RWPE2 (cell line): ENCODE measurements around the gene LMO7.

Source experiments
- ATAC-seq: fragments of 200-7000 bp; cut with Tn5 transposase; 3 replicates; pipeline ENCODE4 v1.9.1; 2021; ENCODE audit warnings: low read depth
- DNase-seq: peaks from one replicate; pipeline ENCODE4 v3.0.0-alpha.2; 2020; ENCODE audit warnings: low spot score
- H3K27ac ChIP-seq: fragments of 450-650 bp; 2 replicates; pipeline ENCODE4 v1.5.1; 2017; ENCODE audit warnings: mild to moderate bottlenecking; ENCODE audit not compliant: poor library complexity, severe bottlenecking
- H3K27me3 ChIP-seq: fragments of 250-450 bp; sonication (Bioruptor Pico); 2 replicates; pipeline ENCODE4 v1.5.1; 2021; ENCODE audit warnings: mild to moderate bottlenecking, moderate library complexity; ENCODE audit not compliant: insufficient read depth, poor library complexity, severe bottlenecking
- H3K36me3 ChIP-seq: fragments of 250-450 bp; sonication (Bioruptor Pico); 2 replicates; pipeline ENCODE4 v1.5.1; 2020; ENCODE audit warnings: low read depth, mild to moderate bottlenecking, moderate library complexity
- H3K4me1 ChIP-seq: fragments of 250-450 bp; sonication (Bioruptor Pico); 2 replicates; pipeline ENCODE4 v1.5.1; 2021; ENCODE audit warnings: mild to moderate bottlenecking, moderate library complexity; ENCODE audit not compliant: insufficient read depth, poor library complexity, severe bottlenecking
- H3K4me3 ChIP-seq: fragments of 250-450 bp; sonication (Bioruptor Pico); 2 replicates; pipeline ENCODE4 v1.5.1; 2021; ENCODE audit warnings: mild to moderate bottlenecking, moderate library complexity; ENCODE audit not compliant: severe bottlenecking
- H3K9me3 ChIP-seq: fragments of 250-450 bp; sonication (Bioruptor Pico); 2 replicates; pipeline ENCODE4 v1.5.1; 2021; ENCODE audit warnings: mild to moderate bottlenecking, moderate library complexity; ENCODE audit not compliant: severe bottlenecking
- TF ChIP-seq, protein P1 (sequence below): fragments of 450-650 bp; IDR thresholded peaks from one replicate; pipeline ENCODE4 v1.5.1; 2017; ENCODE audit warnings: mild to moderate bottlenecking, moderate library complexity; ENCODE audit not compliant: poor library complexity, severe bottlenecking

The LMO7 gene

DNA sequence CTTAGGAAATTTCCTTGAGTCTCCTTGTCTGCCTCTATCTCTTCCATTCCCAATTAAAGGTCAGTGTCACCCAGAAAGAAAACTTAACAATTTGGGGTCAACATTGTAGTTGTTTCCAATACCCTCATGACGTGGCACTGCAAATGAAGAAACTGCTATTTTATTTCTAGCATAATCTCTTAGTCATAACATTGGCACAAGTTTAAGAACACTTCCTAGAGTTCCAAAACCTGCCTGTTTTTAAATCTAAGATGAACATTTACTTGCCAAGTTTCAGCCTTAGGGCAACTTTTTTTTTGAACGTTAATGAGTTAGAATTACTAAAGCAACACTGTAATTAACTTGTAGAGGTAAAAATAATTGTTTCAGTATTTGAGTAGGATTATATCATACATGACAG is 108.0 kb downstream of the LMO7 start:
- Histone ChIP-seq H3K4me3 (no peak overlapping the region), H3K4me1 (no peaks in the 10 kb centered on the region), H3K27me3 (no peaks in the 10 kb centered on the region), H3K9me3 (no peaks in the 10 kb centered on the region), H3K27ac (no peak overlapping the region), H3K36me3 (no peaks in the 10 kb centered on the region)
- TF ChIP-seq, protein P1, sequence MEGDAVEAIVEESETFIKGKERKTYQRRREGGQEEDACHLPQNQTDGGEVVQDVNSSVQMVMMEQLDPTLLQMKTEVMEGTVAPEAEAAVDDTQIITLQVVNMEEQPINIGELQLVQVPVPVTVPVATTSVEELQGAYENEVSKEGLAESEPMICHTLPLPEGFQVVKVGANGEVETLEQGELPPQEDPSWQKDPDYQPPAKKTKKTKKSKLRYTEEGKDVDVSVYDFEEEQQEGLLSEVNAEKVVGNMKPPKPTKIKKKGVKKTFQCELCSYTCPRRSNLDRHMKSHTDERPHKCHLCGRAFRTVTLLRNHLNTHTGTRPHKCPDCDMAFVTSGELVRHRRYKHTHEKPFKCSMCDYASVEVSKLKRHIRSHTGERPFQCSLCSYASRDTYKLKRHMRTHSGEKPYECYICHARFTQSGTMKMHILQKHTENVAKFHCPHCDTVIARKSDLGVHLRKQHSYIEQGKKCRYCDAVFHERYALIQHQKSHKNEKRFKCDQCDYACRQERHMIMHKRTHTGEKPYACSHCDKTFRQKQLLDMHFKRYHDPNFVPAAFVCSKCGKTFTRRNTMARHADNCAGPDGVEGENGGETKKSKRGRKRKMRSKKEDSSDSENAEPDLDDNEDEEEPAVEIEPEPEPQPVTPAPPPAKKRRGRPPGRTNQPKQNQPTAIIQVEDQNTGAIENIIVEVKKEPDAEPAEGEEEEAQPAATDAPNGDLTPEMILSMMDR: no peak
- no peak for ATAC-seq
- DNase-seq: no peak

DNA sequence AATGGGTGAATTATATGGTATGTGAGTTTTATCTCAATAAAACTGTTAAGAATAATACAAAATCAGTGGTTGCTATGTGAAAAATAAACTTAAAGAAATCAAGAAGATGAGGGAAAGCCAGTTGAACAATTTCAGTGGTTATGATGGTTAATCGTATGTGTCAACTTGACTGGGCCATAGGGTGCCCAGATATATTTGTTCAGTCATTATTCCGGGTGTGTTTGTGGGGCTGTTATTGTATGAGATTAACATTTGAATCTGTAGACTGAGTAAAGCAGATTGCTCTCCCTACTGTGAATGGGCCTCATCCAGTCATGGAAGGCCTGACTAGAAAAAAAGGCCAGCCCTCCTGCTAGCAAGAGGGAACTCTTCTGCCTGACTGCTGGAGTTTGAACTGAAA is 109.3 kb downstream of the LMO7 start:
- ATAC-seq: no peak
- TF ChIP-seq, protein P1: no peak
- H3K36me3 ChIP-seq: no peaks in the 10 kb centered on the region

DNA sequence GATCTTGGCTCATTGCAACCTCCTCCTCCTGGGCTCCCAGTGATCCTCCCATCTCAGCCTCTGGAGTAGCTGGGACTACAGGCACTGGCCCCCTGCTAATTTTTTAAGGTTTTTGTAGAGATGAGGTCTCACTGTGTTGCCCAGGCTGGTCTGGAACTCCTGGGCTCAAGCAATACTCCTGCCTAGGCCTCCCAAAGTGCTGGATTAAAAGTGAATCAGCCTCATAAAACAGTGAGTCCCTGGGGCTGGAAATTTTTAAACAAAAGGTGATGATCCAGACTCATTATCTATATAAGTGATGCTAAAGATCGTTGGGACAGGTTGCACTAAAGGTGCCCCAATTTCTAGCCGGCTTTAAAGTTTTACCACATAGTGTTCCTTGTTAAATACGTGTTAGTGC is 112.7 kb downstream of the LMO7 start:
- Histone ChIP-seq H3K27me3 (no peaks in the 10 kb centered on the region), H3K4me1 (peaks cover 5% of the 10 kb centered on the region), H3K27ac (no peak overlapping the region), H3K4me3 (no peak overlapping the region), H3K9me3 (no peaks in the 10 kb centered on the region), H3K36me3 (no peaks in the 10 kb centered on the region)
- TF ChIP-seq, protein P1: no peak
- no peak for DNase-seq
- no peak for ATAC-seq

More for the DNA sequence above, 109.3 kb downstream of the LMO7 start:
- Histone ChIP-seq H3K9me3 (no peaks in the 10 kb centered on the region), H3K4me1 (peaks cover 5% of the 10 kb centered on the region), H3K27ac (no peak overlapping the region), H3K27me3 (no peaks in the 10 kb centered on the region), H3K4me3 (no peak overlapping the region)
- no peak for DNase-seq

DNA sequence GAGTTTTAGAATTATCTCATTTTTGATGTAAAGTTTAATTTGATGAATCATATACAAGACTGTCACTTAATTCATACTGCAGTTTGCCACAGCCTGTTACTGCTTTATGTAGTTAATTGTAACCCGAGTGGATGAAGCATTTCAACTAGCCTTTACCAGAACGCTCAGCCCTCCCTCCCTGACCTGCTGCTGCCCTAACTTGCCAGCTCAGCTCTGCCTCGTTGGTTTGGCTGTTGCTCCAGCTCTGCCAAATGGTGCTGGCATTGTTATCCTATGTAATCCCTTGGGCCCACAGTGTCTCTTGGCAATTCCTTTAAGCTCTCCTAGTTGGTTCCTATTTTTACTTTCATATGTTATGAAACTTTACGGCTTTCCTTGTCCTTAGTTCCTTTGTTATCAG is 113.3 kb downstream of the LMO7 start:
- Histone ChIP-seq H3K4me1 (peaks cover 5% of the 10 kb centered on the region), H3K9me3 (no peaks in the 10 kb centered on the region), H3K27me3 (no peaks in the 10 kb centered on the region), H3K36me3 (no peaks in the 10 kb centered on the region), H3K27ac (no peak overlapping the region), H3K4me3 (no peak overlapping the region)
- ATAC-seq (peak; percentile 52), DNase-seq (no peak)
- TF ChIP-seq, protein P1: no peak

DNA sequence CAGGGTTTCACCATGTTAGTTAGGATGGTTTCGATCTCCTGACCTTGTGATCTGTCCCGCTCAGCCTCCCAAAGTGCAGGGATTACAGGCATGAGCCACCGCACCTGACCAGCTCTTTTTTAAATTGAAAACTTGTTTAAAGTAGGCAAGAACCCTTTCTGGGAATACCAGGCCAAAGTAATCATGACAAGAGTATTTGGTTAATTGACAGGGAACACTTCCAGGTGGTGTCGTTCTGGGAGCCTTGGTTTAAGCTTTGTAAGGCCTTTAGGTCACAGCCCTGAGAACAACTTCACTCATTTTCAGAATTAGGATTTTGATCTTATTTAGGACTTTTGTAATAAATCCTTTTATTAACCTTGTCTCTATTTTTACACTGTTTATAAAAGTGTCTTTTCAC is 115.2 kb downstream of the LMO7 start:
- no peak for ATAC-seq
- no peak for DNase-seq
- H3K36me3 ChIP-seq: no peaks in the 10 kb centered on the region
- no peaks in the 10 kb centered on the region for H3K27me3 ChIP-seq
- no peaks in the 10 kb centered on the region for H3K9me3 ChIP-seq
- TF ChIP-seq, protein P1: no peak
- H3K4me1 ChIP-seq: peaks cover 5% of the 10 kb centered on the region
- no peak overlapping the region for H3K4me3 ChIP-seq
- H3K27ac ChIP-seq: no peak overlapping the region
